Endothelial cell of umbilical vein (primary cell): ENCODE measurements around the gene PGBD5.

Experiments
- EZH2 ChIP-seq: IDR thresholded peaks from 2 replicates; pipeline ENCODE4 v1.6.1; 2012; ENCODE audit warnings: borderline replicate concordance, low read depth, mild to moderate bottlenecking, moderate library complexity, low read length, inconsistent platforms; ENCODE audit not compliant: severe bottlenecking
- FOS ChIP-seq: IDR thresholded peaks from 2 replicates; pipeline ENCODE4 v1.6.1; 2011; ENCODE audit warnings: mild to moderate bottlenecking, low read length, moderate library complexity, borderline replicate concordance; ENCODE audit not compliant: insufficient read depth
- GATA2 ChIP-seq: IDR thresholded peaks from 2 replicates; pipeline ENCODE4 v1.7.0; 2011; ENCODE audit warnings: low read depth, mild to moderate bottlenecking, moderate library complexity, mixed read lengths, low read length; ENCODE audit not compliant: insufficient read length, insufficient read depth
- JUN ChIP-seq: IDR thresholded peaks from 2 replicates; pipeline ENCODE4 v1.6.1; 2011; ENCODE audit warnings: borderline replicate concordance, low read depth; ENCODE audit not compliant: insufficient read length, insufficient read depth
- MAX ChIP-seq: IDR thresholded peaks from 2 replicates; pipeline ENCODE4 v1.6.1; 2011; ENCODE audit not compliant: insufficient read depth, insufficient read length
- MYC ChIP-seq: IDR thresholded peaks from one replicate; pipeline ENCODE4 v1.6.1; 2011; ENCODE audit warnings: mild to moderate bottlenecking, low read depth, low read length
- POLR2A ChIP-seq: IDR thresholded peaks from 2 replicates; pipeline ENCODE4 v1.6.1; 2012; ENCODE audit warnings: low read depth, mild to moderate bottlenecking, control low read depth, low read length
- POLR2AphosphoS5 ChIP-seq: IDR thresholded peaks from 2 replicates; pipeline ENCODE4 v1.6.1; 2012; ENCODE audit warnings: low read depth, mild to moderate bottlenecking, control low read depth, low read length, moderate library complexity; ENCODE audit not compliant: insufficient read depth
- TF ChIP-seq, protein P1 (sequence below), 2 donors: IDR thresholded peaks; 1 replicate in 1 of 2; 2 replicates in 1 of 2; pipeline ENCODE4 v1.5.1; 2011; ENCODE audit warnings: low read length in 2 of 2, mild to moderate bottlenecking in 2 of 2, moderate library complexity in 2 of 2, control low read depth in 1 of 2, inconsistent platforms in 1 of 2, low read depth in 1 of 2; ENCODE audit not compliant: insufficient read depth in 1 of 2; ENCODE audit errors: extremely low read depth in 1 of 2

- TF ChIP-seq POLR2AphosphoS5 (no peak), EZH2 (no peak), MAX (no peak), POLR2A (no peak), MYC (no peak), GATA2 (no peak), JUN (no peak), FOS (no peak)
- TF ChIP-seq, protein P1, sequence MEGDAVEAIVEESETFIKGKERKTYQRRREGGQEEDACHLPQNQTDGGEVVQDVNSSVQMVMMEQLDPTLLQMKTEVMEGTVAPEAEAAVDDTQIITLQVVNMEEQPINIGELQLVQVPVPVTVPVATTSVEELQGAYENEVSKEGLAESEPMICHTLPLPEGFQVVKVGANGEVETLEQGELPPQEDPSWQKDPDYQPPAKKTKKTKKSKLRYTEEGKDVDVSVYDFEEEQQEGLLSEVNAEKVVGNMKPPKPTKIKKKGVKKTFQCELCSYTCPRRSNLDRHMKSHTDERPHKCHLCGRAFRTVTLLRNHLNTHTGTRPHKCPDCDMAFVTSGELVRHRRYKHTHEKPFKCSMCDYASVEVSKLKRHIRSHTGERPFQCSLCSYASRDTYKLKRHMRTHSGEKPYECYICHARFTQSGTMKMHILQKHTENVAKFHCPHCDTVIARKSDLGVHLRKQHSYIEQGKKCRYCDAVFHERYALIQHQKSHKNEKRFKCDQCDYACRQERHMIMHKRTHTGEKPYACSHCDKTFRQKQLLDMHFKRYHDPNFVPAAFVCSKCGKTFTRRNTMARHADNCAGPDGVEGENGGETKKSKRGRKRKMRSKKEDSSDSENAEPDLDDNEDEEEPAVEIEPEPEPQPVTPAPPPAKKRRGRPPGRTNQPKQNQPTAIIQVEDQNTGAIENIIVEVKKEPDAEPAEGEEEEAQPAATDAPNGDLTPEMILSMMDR (IDR thresholded peaks at IDR 0.05; ENCODE audit: extremely low read depth in 1 of 2, insufficient read depth in 1 of 2, low read depth in 1 of 2, low read length in 2 of 2) = no peak
These were observed 140.8 kb downstream of the PGBD5 start for GRCh38 chr1:230285351-230285750.
